K562 (cell line): Measurements from ENCODE around the gene TTC38.

ENCODE experiments used
- EP300 ChIP-seq: IDR thresholded peaks from 2 replicates; pipeline ENCODE4 v1.6.1; 2012; ENCODE audit warnings: low read length, improper control_type of control experiment
- PHF21A ChIP-seq: fragments of 450-650 bp; IDR thresholded peaks from 2 replicates; pipeline ENCODE4 v1.6.1; 2017; ENCODE audit warnings: low read depth, borderline replicate concordance
- POLR2A ChIP-seq: fragments of 450-650 bp; conservative IDR thresholded peaks from 2 replicates; pipeline ENCODE4 v1.6.1; 2016
- ZNF354B ChIP-seq: fragments of 250-450 bp; sonication (Bioruptor Pico); IDR thresholded peaks from 2 replicates; pipeline ENCODE4 v1.4.0; 2020
- TF ChIP-seq, protein P1 (sequence below), 3 experiments: IDR thresholded peaks in 2 of 3; conservative IDR thresholded peaks in 1 of 3; 2 replicates each; pipeline ENCODE4 v1.5.1; 2011 to 2012; ENCODE audit warnings: low read length in 3 of 3, mild to moderate bottlenecking in 3 of 3, control low read depth in 2 of 3, improper control_type of control experiment in 1 of 3, inconsistent platforms in 1 of 3, low read depth in 1 of 3, mixed read lengths in 1 of 3, moderate library complexity in 1 of 3; ENCODE audit not compliant: insufficient read depth in 2 of 3

- TF ChIP-seq EP300 (no peak), ZNF354B (CRISPR knock-in tag) (no peak), PHF21A (no peak), POLR2A (no peak)
- TF ChIP-seq, protein P1, sequence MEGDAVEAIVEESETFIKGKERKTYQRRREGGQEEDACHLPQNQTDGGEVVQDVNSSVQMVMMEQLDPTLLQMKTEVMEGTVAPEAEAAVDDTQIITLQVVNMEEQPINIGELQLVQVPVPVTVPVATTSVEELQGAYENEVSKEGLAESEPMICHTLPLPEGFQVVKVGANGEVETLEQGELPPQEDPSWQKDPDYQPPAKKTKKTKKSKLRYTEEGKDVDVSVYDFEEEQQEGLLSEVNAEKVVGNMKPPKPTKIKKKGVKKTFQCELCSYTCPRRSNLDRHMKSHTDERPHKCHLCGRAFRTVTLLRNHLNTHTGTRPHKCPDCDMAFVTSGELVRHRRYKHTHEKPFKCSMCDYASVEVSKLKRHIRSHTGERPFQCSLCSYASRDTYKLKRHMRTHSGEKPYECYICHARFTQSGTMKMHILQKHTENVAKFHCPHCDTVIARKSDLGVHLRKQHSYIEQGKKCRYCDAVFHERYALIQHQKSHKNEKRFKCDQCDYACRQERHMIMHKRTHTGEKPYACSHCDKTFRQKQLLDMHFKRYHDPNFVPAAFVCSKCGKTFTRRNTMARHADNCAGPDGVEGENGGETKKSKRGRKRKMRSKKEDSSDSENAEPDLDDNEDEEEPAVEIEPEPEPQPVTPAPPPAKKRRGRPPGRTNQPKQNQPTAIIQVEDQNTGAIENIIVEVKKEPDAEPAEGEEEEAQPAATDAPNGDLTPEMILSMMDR (IDR thresholded peaks at IDR 0.05 in 2 of 3, conservative IDR thresholded peaks at IDR 0.05 in 1 of 3; ENCODE audit: insufficient read depth in 2 of 3, low read depth in 1 of 3, low read length in 3 of 3): no peak
Measured at GRCh38 chr22:46247443-46247975, 20.3 kb upstream of the TTC38 start.
